ENCODE data around the gene ARHGAP19. TPM values are rescaled to one million over a fixed set of nuclear protein-coding genes. Genes with fewer than 3 reads are reported as not detected.

ARHGAP19 gene
- total RNA-seq, 1 donor from 2014 or later = 9.8 TPM

- Mint-ChIP-seq H3K27me3 (ENCODE audit: unreplicated experiment) (no peaks in the 10 kb centered on the region), H3K27ac (ENCODE audit: unreplicated experiment) (no peak overlapping the region), H3K4me3 (ENCODE audit: unreplicated experiment) (peak overlapping the region; percentile 68), H3K9me3 (ENCODE audit: unreplicated experiment) (no peaks in the 10 kb centered on the region), H3K36me3 (ENCODE audit: unreplicated experiment) (no peaks in the 10 kb centered on the region), H3K4me1 (ENCODE audit: low read depth, unreplicated experiment) (peaks cover 10% of the 10 kb centered on the region)
- no peak for DNase-seq
- no peak for TF ChIP-seq CTCF (IDR thresholded peaks at IDR 0.05; ENCODE audit: partially characterized antibody, unreplicated experiment)
Observed at GRCh38 chr10:97197030-97197500, 95.4 kb downstream of the ARHGAP19 start.

GRCh38 chr10:97196223-97197029 is 96.0 kb downstream of the ARHGAP19 start:
- no peaks in the 10 kb centered on the region for H3K9me3 Mint-ChIP-seq (ENCODE audit: unreplicated experiment)
- TF ChIP-seq CTCF (IDR thresholded peaks at IDR 0.05; ENCODE audit: partially characterized antibody, unreplicated experiment) = peak; percentile 87
- DNase-seq = peak; percentile 69
- peak overlapping the region; percentile 89 for H3K4me3 Mint-ChIP-seq (ENCODE audit: unreplicated experiment)
- H3K4me1 Mint-ChIP-seq (ENCODE audit: low read depth, unreplicated experiment) = peaks cover 10% of the 10 kb centered on the region
- H3K27ac Mint-ChIP-seq (ENCODE audit: unreplicated experiment) = no peak overlapping the region
- H3K27me3 Mint-ChIP-seq (ENCODE audit: unreplicated experiment) = no peaks in the 10 kb centered on the region
- peaks cover under 1% of the 10 kb centered on the region for H3K36me3 Mint-ChIP-seq (ENCODE audit: unreplicated experiment)

- Mint-ChIP-seq H3K4me3 (ENCODE audit: unreplicated experiment) (peak overlapping the region; percentile 89), H3K27ac (ENCODE audit: unreplicated experiment) (peak overlapping the region; percentile 83), H3K27me3 (ENCODE audit: unreplicated experiment) (no peaks in the 10 kb centered on the region), H3K4me1 (ENCODE audit: low read depth, unreplicated experiment) (peaks cover 10% of the 10 kb centered on the region), H3K36me3 (ENCODE audit: unreplicated experiment) (peaks cover 4% of the 10 kb centered on the region), H3K9me3 (ENCODE audit: unreplicated experiment) (peaks cover 3% of the 10 kb centered on the region)
- DNase-seq = no peak
- no peak for TF ChIP-seq CTCF (IDR thresholded peaks at IDR 0.05; ENCODE audit: partially characterized antibody, unreplicated experiment)
Observed at GRCh38 chr10:97195706-97196222, 96.7 kb downstream of the ARHGAP19 start.

- peaks cover 2% of the 10 kb centered on the region for H3K27me3 Mint-ChIP-seq (ENCODE audit: unreplicated experiment)
- no peak for TF ChIP-seq CTCF (IDR thresholded peaks at IDR 0.05; ENCODE audit: partially characterized antibody, unreplicated experiment)
- DNase-seq = no peak
- H3K9me3 Mint-ChIP-seq (ENCODE audit: unreplicated experiment) = peaks cover 4% of the 10 kb centered on the region
- H3K36me3 Mint-ChIP-seq (ENCODE audit: unreplicated experiment) = peaks cover 4% of the 10 kb centered on the region
- H3K4me3 Mint-ChIP-seq (ENCODE audit: unreplicated experiment) = no peak overlapping the region
- H3K27ac Mint-ChIP-seq (ENCODE audit: unreplicated experiment) = no peak overlapping the region
- H3K4me1 Mint-ChIP-seq (ENCODE audit: low read depth, unreplicated experiment) = peaks cover 14% of the 10 kb centered on the region
Observed at GRCh38 chr10:97192952-97193435, 99.4 kb downstream of the ARHGAP19 start.

- Mint-ChIP-seq H3K9me3 (ENCODE audit: unreplicated experiment) (peaks cover 10% of the 10 kb centered on the region), H3K4me3 (ENCODE audit: unreplicated experiment) (no peak overlapping the region), H3K27ac (ENCODE audit: unreplicated experiment) (no peak overlapping the region), H3K27me3 (ENCODE audit: unreplicated experiment) (peaks cover 8% of the 10 kb centered on the region), H3K36me3 (ENCODE audit: unreplicated experiment) (peaks cover 4% of the 10 kb centered on the region), H3K4me1 (ENCODE audit: low read depth, unreplicated experiment) (peaks cover 6% of the 10 kb centered on the region)
- no peak for DNase-seq
- no peak for TF ChIP-seq CTCF (IDR thresholded peaks at IDR 0.05; ENCODE audit: partially characterized antibody, unreplicated experiment)
Observed at GRCh38 chr10:97190450-97190849, 102.0 kb downstream of the ARHGAP19 start.

All from glutamatergic neuron (in vitro differentiated cells).